ENCODE results near the gene FILIP1L. TPM values are rescaled to one million over a fixed set of nuclear protein-coding genes. Genes with fewer than 3 reads are reported as not detected.

Gene FILIP1L
- total RNA-seq, 1 donor from 2014 or later, result 1.1 TPM

- DNase-seq (ENCODE audit: low read depth), result peak; percentile 82
Measured at GRCh38 chr3:100113723-100114412, 433 bp downstream of the FILIP1L start.

GRCh38 chr3:100111728-100112127 is 2.6 kb downstream of the FILIP1L start:
- Histone ChIP-seq H3K4me3 (ENCODE audit: low read depth, low read length) (no peak overlapping the region), H3K27me3 (ENCODE audit: control insufficient read depth, insufficient read depth, low read length) (no peaks in the 10 kb centered on the region), H3K36me3 (ENCODE audit: control insufficient read depth, insufficient read depth, low read length) (no peaks in the 10 kb centered on the region)
- TF ChIP-seq CTCF (IDR thresholded peaks at IDR 0.05; ENCODE audit: insufficient read depth, low read length, severe bottlenecking), result no peak
- FAIRE-seq (no peak), DNase-seq (ENCODE audit: low read depth) (no peak)

More at GRCh38 chr3:100113723-100114412, 433 bp downstream of the FILIP1L start:
- no peak for FAIRE-seq
- H3K27me3 ChIP-seq (ENCODE audit: control insufficient read depth, insufficient read depth, low read length), result no peaks in the 10 kb centered on the region
- no peak overlapping the region for H3K4me3 ChIP-seq (ENCODE audit: low read depth, low read length)
- no peak for TF ChIP-seq CTCF (IDR thresholded peaks at IDR 0.05; ENCODE audit: insufficient read depth, low read length, severe bottlenecking)
- no peaks in the 10 kb centered on the region for H3K36me3 ChIP-seq (ENCODE audit: control insufficient read depth, insufficient read depth, low read length)

- FAIRE-seq, result no peak
- no peak for DNase-seq (ENCODE audit: low read depth)
- Histone ChIP-seq H3K27me3 (ENCODE audit: control insufficient read depth, insufficient read depth, low read length) (no peaks in the 10 kb centered on the region), H3K36me3 (ENCODE audit: control insufficient read depth, insufficient read depth, low read length) (no peaks in the 10 kb centered on the region), H3K4me3 (ENCODE audit: low read depth, low read length) (no peak overlapping the region)
- TF ChIP-seq CTCF (IDR thresholded peaks at IDR 0.05; ENCODE audit: insufficient read depth, low read length, severe bottlenecking), result no peak
Measured at GRCh38 chr3:100110162-100110561, 4.1 kb downstream of the FILIP1L start.

- FAIRE-seq, result no peak
- Histone ChIP-seq H3K27me3 (ENCODE audit: control insufficient read depth, insufficient read depth, low read length) (no peaks in the 10 kb centered on the region), H3K4me3 (ENCODE audit: low read depth, low read length) (no peak overlapping the region), H3K36me3 (ENCODE audit: control insufficient read depth, insufficient read depth, low read length) (no peaks in the 10 kb centered on the region)
- no peak for DNase-seq (ENCODE audit: low read depth)
- TF ChIP-seq CTCF (IDR thresholded peaks at IDR 0.05; ENCODE audit: insufficient read depth, low read length, severe bottlenecking), result no peak
Measured at GRCh38 chr3:100108464-100109079, 5.7 kb downstream of the FILIP1L start.

- no peaks in the 10 kb centered on the region for H3K27me3 ChIP-seq (ENCODE audit: control insufficient read depth, insufficient read depth, low read length)
- no peaks in the 10 kb centered on the region for H3K36me3 ChIP-seq (ENCODE audit: control insufficient read depth, insufficient read depth, low read length)
- DNase-seq (ENCODE audit: low read depth) (peak; percentile 83), FAIRE-seq (no peak)
- TF ChIP-seq CTCF (IDR thresholded peaks at IDR 0.05; ENCODE audit: insufficient read depth, low read length, severe bottlenecking), result no peak
- H3K4me3 ChIP-seq (ENCODE audit: low read depth, low read length), result no peak overlapping the region
Measured at GRCh38 chr3:100107221-100107814, 7.0 kb downstream of the FILIP1L start.
